HL-60 (cell line): ENCODE results near the gene TPI1.
"Not testable (repeated sequence)": the region's sequence is repeated elsewhere in the genome, so short reads cannot be mapped to it uniquely, and the experiment has no call there.

Source experiments
- DNase-seq, 2 experiments: peaks; one replicate each; pipeline ENCODE4 v3.0.0-alpha.2; 2010 to 2020; ENCODE audit warnings: low read depth in 1 of 2, low spot score in 1 of 2
- H3K27ac ChIP-seq: fragments of 250-450 bp; sonication (Bioruptor Pico); replicated peaks from 2 replicates; pipeline ENCODE4 v1.5.1; 2020; ENCODE audit warnings: mild to moderate bottlenecking, moderate library complexity
- H3K27me3 ChIP-seq: fragments of 250-450 bp; sonication (Bioruptor Pico); 2 replicates; pipeline ENCODE4 v1.5.1; 2021; ENCODE audit warnings: mild to moderate bottlenecking, moderate library complexity; ENCODE audit not compliant: insufficient read depth, poor library complexity, severe bottlenecking
- H3K4me3 ChIP-seq: replicated peaks from 2 replicates; pipeline ENCODE4 v1.5.1; 2011; ENCODE audit warnings: mild to moderate bottlenecking, control low read depth, low read length; ENCODE audit not compliant: insufficient read depth
- CTCF ChIP-seq: IDR thresholded peaks from one replicate; pipeline ENCODE4 v1.5.1; 2011; ENCODE audit warnings: low read length, control low read depth, inconsistent platforms; ENCODE audit not compliant: insufficient read depth
- GABPA ChIP-seq: IDR thresholded peaks from 2 replicates; pipeline ENCODE4 v1.6.1; 2012; ENCODE audit warnings: low read depth
- POLR2AphosphoS5 ChIP-seq: IDR thresholded peaks from 2 replicates; pipeline ENCODE4 v1.6.1; 2012; ENCODE audit warnings: low read depth
- REST ChIP-seq: IDR thresholded peaks from 2 replicates; pipeline ENCODE4 v1.6.1; 2012; ENCODE audit warnings: low read depth; ENCODE audit not compliant: insufficient replicate concordance
- SPI1 ChIP-seq: IDR thresholded peaks from 2 replicates; pipeline ENCODE4 v1.6.1; 2012; ENCODE audit warnings: low read depth, mild to moderate bottlenecking, borderline replicate concordance

TPI1 gene

GRCh38 chr12:6887460-6887859 lies 20.1 kb downstream of the TPI1 start:
- Histone ChIP-seq H3K27me3 (no peaks in the 10 kb centered on the region), H3K27ac (peak overlapping the region; percentile 30), H3K4me3 (no peak overlapping the region)
- DNase-seq: peak in 1 of 2 experiments; percentile 62
- TF ChIP-seq GABPA (no peak), REST (no peak), SPI1 (no peak), CTCF (no peak), POLR2AphosphoS5 (no peak)

GRCh38 chr12:6888360-6888759 lies 21.0 kb downstream of the TPI1 start:
- Histone ChIP-seq H3K27ac (no peak overlapping the region), H3K27me3 (no peaks in the 10 kb centered on the region), H3K4me3 (no peak overlapping the region)
- no peak for TF ChIP-seq POLR2AphosphoS5
- TF ChIP-seq SPI1: no peak
- TF ChIP-seq REST: no peak
- TF ChIP-seq GABPA: no peak
- TF ChIP-seq CTCF: no peak
- no peak for DNase-seq

- not testable (repeated sequence) for H3K27me3 ChIP-seq, H3K4me3 ChIP-seq, H3K27ac ChIP-seq, DNase-seq
Observed at GRCh38 chr12:6888794-6889193, 21.5 kb downstream of the TPI1 start.

GRCh38 chr12:6889775-6890573 lies 22.6 kb downstream of the TPI1 start:
- DNase-seq, H3K27me3 ChIP-seq, H3K4me3 ChIP-seq: not testable (repeated sequence)
- H3K27ac ChIP-seq: peak overlapping the region; percentile 81
